ENCODE results near the gene CLEC20A. TPM values are rescaled to one million over a fixed set of nuclear protein-coding genes. Genes with fewer than 3 reads are reported as not detected.

Gene CLEC20A
- total and polyA plus RNA-seq, 2 of the 8 experiments (the other 6 are each of a cell fraction or from before 2014, with no cell fraction given), result not detected

DNA sequence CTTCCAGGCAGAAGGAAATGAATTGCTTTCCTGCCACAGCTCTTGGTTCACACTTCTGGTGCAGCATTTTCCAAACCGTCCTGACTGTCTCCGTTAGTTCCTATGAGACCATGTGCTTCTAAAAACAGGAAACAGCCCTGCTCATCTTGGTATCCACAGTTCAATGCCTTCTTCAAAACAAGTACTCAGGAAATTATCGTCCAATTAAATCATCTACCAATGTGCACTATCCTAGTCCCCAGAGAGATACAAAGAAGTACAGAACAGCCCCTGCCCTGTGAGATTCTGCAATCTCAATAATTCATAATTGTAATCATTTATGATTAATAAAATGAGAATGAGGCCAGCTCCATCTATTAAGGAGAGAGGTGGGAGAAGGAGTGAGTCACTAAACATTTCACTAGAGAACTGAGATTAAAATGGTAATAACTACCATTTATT lies 11.2 kb downstream of the CLEC20A start:
- DNase-seq (ENCODE audit: low read depth in 1 of 2, low spot score in 2 of 2) (no peak), FAIRE-seq (no peak)
- Histone ChIP-seq H3K36me3 (ENCODE audit: control insufficient read depth in 2 of 4, insufficient read depth in 4 of 4, low read length in 3 of 4) (no peaks in the 10 kb centered on the region), H2BK5ac (ENCODE audit: low read depth, low read length) (no peak overlapping the region), H3K79me1 (ENCODE audit: low read depth, low read length) (no peaks in the 10 kb centered on the region), H3K23ac (ENCODE audit: insufficient read length) (no peak overlapping the region), H2AK5ac (ENCODE audit: low read depth, low read length) (no peak overlapping the region), H3K4me1 (replicated peaks in 1 of 4; ENCODE audit: control insufficient read depth in 3 of 4, insufficient read depth in 4 of 4, low read length in 3 of 4) (no peaks in the 10 kb centered on the region; a peak in 1 of 7 replicates), H4K8ac (ENCODE audit: extremely low read depth, insufficient read depth, low read length) (no peak overlapping the region), H3K23me2 (ENCODE audit: low read depth, low read length) (no peaks in the 10 kb centered on the region), H4K5ac (ENCODE audit: insufficient read length, low read depth, low read length) (no peak overlapping the region), H3K27ac (ENCODE audit: low read depth, low read length) (no peak overlapping the region), H4K91ac (replicated peaks; ENCODE audit: insufficient read length, low read length) (no peak overlapping the region), H3K9me3 (ENCODE audit: insufficient read depth in 2 of 2, low read depth in 1 of 2, low read length in 1 of 2) (no peaks in the 10 kb centered on the region), H3K79me2 (ENCODE audit: control insufficient read depth in 1 of 2, insufficient read depth in 2 of 2, low read length in 2 of 2) (no peaks in the 10 kb centered on the region), H3K27me3 (replicated peaks in 1 of 4; ENCODE audit: control insufficient read depth in 3 of 4, extremely low read depth in 1 of 4, insufficient read depth in 3 of 4, low read length in 3 of 4) (no peaks in the 10 kb centered on the region), H2BK20ac (ENCODE audit: low read length) (no peak overlapping the region), H2BK120ac (replicated peaks; ENCODE audit: low read depth, low read length) (no peak overlapping the region), H3K18ac (ENCODE audit: extremely low read depth, low read length) (no peak overlapping the region), H3K4ac (replicated peaks; ENCODE audit: insufficient read length, low read depth, low read length) (no peak overlapping the region), H3K56ac (replicated peaks; ENCODE audit: insufficient read length, low read depth, low read length) (no peak overlapping the region), H3K4me2 (ENCODE audit: insufficient read depth in 1 of 2, low read depth in 2 of 2, low read length in 2 of 2) (no peak overlapping the region), H3K14ac (ENCODE audit: insufficient read length) (no peak overlapping the region), H2BK15ac (ENCODE audit: low read length) (no peak overlapping the region), H3K4me3 (ENCODE audit: extremely low read depth in 1 of 4, insufficient read depth in 2 of 4, low read depth in 3 of 4, low read length in 4 of 4) (no peak overlapping the region), H2AFZ (ENCODE audit: low read length) (no peak overlapping the region), H2BK12ac (ENCODE audit: low read depth, low read length) (no peak overlapping the region), H4K20me1 (replicated peaks in 1 of 2; ENCODE audit: control insufficient read depth in 1 of 2, insufficient read depth in 2 of 2, low read length in 2 of 2) (no peaks in the 10 kb centered on the region), H3K9ac (replicated peaks in 1 of 4; ENCODE audit: extremely low read depth in 1 of 4, low read depth in 3 of 4, low read length in 3 of 4) (no peak overlapping the region)
- ChIA-PET POLR2A (ENCODE audit: partially characterized antibody) (no interaction called here), CTCF (ENCODE audit: partially characterized antibody) (interaction anchor here (1.6 to 10.0 kb wide), 3 partner anchors 9 to 14 kb away, joined by 5 to 100 read pairs (median 6); no protein-coding TSS in a partner anchor)
- no peak for TF ChIP-seq JUND (IDR thresholded peaks at IDR 0.05; ENCODE audit: low read length)
- no peak for TF ChIP-seq HDAC6 (IDR thresholded peaks at IDR 0.05; ENCODE audit: low read depth, low read length)
- 74% methylated on average over 3 of the region's 3 CpGs; no CpG with 5 or more reads in 1 of the 2 experiments for WGBS, 2 experiments (ENCODE audit: extremely low coverage in 1 of 2, insufficient coverage in 1 of 2, insufficient read length in 1 of 2, insufficient replicate concordance in 2 of 2, low coverage in 1 of 2, low lambda C conversion rate in 2 of 2, missing lambda C conversion rate in 1 of 2)

All from H1 (cell line).